EH (cell line): ENCODE data around the gene YARS1.

Experiments
- DNase-seq: peaks from one replicate; pipeline ENCODE4 v3.0.0-alpha.2; 2015; ENCODE audit warnings: low read depth

YARS1 gene

GRCh38 chr1:32742199-32742947 is 74.8 kb downstream of the YARS1 start:
- DNase-seq = no peak

GRCh38 chr1:32741413-32742198 is 75.6 kb downstream of the YARS1 start:
- peak; percentile 36 for DNase-seq

- no peak for DNase-seq
Measured at GRCh38 chr1:32741059-32741412, 76.1 kb downstream of the YARS1 start.

GRCh38 chr1:32736812-32737791 is 80.1 kb downstream of the YARS1 start:
- no peak for DNase-seq

GRCh38 chr1:32733582-32734321 is 83.4 kb downstream of the YARS1 start:
- no peak for DNase-seq

- DNase-seq = no peak
Measured at GRCh38 chr1:32729254-32730046, 87.7 kb downstream of the YARS1 start.

- DNase-seq = no peak
Measured at GRCh38 chr1:32728413-32729077, 88.6 kb downstream of the YARS1 start.

- no peak for DNase-seq
Measured at GRCh38 chr1:32727876-32728275, 89.3 kb downstream of the YARS1 start.

GRCh38 chr1:32725615-32725982 is 91.6 kb downstream of the YARS1 start:
- DNase-seq = no peak
